ENCODE data around the gene RAPGEF1. TPM values are rescaled to one million over a fixed set of nuclear protein-coding genes. Genes with fewer than 3 reads are reported as not detected.

RAPGEF1 gene, protein sequence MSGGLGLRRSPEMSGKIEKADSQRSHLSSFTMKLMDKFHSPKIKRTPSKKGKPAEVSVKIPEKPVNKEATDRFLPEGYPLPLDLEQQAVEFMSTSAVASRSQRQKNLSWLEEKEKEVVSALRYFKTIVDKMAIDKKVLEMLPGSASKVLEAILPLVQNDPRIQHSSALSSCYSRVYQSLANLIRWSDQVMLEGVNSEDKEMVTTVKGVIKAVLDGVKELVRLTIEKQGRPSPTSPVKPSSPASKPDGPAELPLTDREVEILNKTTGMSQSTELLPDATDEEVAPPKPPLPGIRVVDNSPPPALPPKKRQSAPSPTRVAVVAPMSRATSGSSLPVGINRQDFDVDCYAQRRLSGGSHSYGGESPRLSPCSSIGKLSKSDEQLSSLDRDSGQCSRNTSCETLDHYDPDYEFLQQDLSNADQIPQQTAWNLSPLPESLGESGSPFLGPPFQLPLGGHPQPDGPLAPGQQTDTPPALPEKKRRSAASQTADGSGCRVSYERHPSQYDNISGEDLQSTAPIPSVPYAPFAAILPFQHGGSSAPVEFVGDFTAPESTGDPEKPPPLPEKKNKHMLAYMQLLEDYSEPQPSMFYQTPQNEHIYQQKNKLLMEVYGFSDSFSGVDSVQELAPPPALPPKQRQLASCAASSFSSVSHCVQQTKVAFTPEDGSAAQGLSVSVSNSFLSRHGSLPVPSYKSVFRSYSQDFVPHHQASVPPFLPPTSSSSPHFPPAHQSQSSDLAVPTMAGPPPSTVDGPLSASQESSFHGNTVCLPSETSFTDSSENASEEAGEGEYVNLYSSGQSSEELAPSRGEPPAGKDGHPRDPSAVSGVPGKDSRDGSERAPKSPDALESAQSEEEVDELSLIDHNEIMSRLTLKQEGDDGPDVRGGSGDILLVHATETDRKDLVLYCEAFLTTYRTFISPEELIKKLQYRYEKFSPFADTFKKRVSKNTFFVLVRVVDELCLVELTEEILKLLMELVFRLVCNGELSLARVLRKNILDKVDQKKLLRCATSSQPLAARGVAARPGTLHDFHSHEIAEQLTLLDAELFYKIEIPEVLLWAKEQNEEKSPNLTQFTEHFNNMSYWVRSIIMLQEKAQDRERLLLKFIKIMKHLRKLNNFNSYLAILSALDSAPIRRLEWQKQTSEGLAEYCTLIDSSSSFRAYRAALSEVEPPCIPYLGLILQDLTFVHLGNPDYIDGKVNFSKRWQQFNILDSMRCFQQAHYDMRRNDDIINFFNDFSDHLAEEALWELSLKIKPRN (N-terminal part only)
- 34.5 to 51.8 TPM (median 48.0 TPM) in 5 replicates for total RNA-seq (2022; extraction: Qiagen RNA extraction)

DNA sequence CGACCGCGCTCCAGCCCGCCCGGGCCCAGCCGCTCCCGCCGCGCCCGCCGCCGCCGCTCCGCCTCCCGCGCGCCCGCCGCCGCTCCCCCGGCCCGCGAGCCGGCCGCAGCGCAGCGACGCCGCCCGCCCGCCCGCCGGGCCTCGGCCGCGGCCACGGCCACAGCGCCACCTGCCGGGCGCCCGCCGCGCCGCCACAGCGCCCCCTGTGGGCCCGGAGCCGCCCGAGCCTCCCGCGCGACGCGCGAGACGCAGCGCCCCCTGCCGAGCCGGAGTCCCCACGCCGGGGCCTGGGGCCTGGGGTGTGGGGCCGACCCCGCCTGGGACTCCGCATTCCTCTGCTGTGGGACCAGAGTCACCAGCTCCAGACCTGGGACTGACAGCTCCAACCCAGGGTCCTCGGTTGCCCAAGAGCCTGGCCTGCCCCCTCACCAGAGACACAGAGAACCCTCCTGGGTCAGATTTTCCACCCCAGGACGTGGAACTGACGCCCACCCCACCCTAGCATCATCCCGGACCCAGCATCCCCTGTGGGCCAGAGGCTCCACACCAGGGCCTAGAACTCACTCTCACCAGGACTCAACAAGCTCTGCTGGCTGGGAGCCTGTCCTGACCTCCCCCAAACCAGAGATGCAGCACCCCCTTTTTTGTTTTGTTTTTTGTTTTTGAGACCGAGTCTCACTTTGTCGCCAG is at the start of gene RAPGEF1:
TSS of gene RAPGEF1 (minus strand) at position 118 of the 690 bp plus-strand sequence. CDS start 246 bp downstream, outside the sequence.

DNA sequence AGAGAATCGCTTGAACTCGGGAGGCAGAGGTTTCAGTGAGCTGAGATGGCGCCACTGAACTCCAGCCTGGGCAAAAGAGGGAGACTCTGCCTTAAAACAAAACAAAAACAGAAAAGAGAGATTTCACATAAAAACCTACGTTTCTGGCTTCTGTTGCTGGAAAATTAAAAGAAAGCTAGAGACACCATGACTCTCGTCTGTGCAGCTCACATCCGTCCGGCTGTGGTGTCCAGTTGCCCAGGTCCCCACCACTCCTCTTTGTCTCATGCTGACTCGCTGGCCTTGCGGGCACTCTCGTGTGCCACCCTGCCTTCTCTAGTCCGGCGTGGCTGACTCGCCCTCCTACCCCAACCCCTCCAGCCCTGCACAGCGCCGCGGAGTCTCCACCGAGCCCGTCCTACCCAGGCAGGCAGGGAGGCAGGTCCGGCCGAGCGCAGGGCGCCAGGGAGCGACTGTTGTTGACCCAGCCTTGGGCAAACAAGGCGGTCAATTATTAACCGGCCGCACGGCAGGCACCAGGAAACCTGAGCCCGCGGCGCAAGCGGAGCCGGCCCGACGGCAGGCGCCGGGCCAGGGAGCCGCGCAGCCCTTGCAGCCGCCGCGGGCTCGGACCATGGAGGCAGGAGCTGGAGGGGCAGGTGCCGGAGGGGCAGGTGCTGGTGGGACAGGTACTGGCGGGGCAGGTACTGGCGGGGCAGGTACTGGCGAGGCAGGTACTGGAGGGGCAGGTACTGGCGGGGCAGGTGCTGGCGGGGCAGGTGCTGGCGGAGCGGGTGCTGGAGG is 194.7 kb downstream of the RAPGEF1 start, which contains the start of gene PRRT1B:
TSS of gene PRRT1B (plus strand) at position 521 of the 783 bp plus-strand sequence. CDS start at position 614, 93 bp downstream.

DNA sequence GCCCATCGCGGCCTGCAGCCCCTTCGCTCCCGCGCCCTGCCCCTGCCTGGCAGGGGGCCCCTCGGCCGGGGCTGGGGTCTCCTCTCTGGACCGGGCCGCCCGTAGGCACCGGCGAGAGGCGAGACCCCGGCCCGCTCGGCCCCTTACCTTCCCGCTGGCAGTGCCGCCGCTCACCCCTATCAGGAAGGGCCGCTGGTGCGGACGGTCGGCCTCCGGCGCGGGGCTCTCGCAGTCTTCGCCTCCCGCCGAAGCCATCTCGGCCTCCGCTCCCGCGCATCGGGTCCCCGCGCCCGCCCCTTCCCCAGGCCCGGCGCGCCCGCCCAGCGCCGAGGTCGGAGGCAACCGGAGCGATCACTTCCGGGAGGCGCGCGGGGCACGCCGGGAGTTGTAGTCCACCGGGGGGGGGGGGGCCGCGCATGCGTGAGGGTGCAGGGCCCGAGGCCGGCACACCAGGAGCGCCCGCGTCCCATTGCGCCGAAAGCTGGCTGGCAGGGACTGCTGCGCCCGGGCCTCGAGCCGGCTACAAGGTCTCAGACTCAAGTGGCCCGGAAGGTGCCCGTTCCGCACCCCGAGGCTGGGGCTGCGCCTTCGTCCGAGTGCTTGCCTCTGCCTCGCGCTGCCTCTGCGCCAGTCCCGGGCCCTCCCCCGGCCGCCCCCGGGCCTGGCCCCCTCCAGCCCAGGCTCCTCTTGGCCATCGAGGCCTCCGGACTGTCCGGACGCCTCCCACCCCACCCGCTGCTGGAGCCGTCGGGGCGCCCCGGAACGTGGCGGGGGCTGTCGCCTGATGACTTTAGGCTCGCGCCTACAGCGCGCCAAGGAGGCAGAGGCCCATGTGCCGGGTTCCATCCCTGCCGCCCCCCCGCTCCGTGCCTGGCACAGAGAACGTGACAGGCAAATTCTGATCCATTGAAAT is 208.7 kb downstream of the RAPGEF1 start, which contains the start of gene UCK1:
TSS of gene UCK1 (minus strand) at position 344 of the 913 bp plus-strand sequence. CDS start at position 255, 89 bp downstream.

Other genes starting within 250 kb of the RAPGEF1 start
- gene POMT1, start 237.2 kb downstream of the RAPGEF1 start, total RNA-seq (2022; extraction: Qiagen RNA extraction) = 14.4 to 19.3 TPM (median 16.8 TPM) in 5 replicates
- gene UCK1, start 208.8 kb downstream of the RAPGEF1 start, total RNA-seq (2022; extraction: Qiagen RNA extraction) = 19.1 to 24.5 TPM (median 22.4 TPM) in 5 replicates
- gene PRRT1B, start 194.6 kb downstream of the RAPGEF1 start, total RNA-seq (2022; extraction: Qiagen RNA extraction) = 0.52 to 0.70 TPM (median 0.58 TPM) in 5 replicates